HG02759 (cell line): Measurements from ENCODE around the gene SYNGR1.

ENCODE experiments used
- ATAC-seq: cut with Tn5 transposase; IDR thresholded peaks from one replicate; pipeline ENCODE4 v1.9.1; 2021; ENCODE audit warnings: mild to moderate bottlenecking, moderate library complexity; ENCODE audit not compliant: unreplicated experiment

The SYNGR1 gene, protein sequence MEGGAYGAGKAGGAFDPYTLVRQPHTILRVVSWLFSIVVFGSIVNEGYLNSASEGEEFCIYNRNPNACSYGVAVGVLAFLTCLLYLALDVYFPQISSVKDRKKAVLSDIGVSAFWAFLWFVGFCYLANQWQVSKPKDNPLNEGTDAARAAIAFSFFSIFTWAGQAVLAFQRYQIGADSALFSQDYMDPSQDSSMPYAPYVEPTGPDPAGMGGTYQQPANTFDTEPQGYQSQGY

GRCh38 chr22:39349967-39350726 lies at the start of gene SYNGR1:
Gene SYNGR1 (plus strand): TSS chr22:39349991. CDS start chr22:39350011, 20 bp downstream.
- no peak for ATAC-seq

- no peak for ATAC-seq
Measured at GRCh38 chr22:39300186-39300830, 49.5 kb upstream of the SYNGR1 start.

DNA sequence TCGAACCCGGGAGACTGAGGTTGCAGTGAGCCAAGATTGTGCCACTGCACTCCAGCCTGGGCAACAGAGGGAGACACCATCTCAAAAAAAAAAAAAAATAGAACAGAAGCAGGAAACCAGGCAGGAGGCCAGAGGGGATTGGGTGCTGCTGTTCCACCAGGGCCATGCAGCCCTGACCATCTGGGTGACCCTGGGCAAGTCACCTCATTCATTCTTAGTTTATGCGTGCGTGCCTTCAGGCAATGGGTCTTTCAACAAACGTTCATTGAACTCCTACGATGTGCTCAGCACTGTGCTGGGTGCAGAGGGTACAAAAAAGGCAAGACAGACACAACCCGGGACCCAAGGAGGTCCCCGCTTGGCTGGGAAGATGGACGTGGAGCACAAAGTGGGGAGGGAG lies 48.7 kb upstream of the SYNGR1 start:
- no peak for ATAC-seq

- ATAC-seq: no peak
Measured at GRCh38 chr22:39301926-39302325, 47.9 kb upstream of the SYNGR1 start.

DNA sequence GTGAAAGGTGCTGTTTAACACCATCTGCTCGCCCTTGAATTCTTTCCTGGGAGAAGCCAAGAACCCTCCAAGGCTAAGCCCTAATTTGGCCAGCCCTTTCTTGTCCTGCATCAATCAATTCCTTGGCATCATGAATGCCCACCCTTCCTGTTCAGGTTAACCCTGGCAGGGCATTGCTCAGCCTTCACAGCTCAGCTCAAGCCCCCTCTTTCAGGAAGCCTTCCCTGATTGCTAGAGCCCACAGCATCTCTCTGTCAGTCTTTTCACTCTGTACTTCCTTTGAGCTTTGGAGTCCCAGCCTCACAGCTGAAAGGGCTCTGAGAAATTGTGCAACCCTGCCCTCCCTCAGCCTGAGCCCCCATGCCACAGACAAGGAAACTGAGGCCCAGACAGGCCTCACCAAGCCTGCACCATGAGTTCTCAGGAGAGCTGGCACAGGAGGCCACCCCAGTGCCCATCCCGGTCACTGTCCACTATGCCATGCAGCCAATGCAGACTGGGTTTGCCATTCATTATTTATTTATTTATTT lies 47.3 kb upstream of the SYNGR1 start:
- no peak for ATAC-seq

- ATAC-seq: no peak
Measured at GRCh38 chr22:39303358-39303757, 46.4 kb upstream of the SYNGR1 start.

DNA sequence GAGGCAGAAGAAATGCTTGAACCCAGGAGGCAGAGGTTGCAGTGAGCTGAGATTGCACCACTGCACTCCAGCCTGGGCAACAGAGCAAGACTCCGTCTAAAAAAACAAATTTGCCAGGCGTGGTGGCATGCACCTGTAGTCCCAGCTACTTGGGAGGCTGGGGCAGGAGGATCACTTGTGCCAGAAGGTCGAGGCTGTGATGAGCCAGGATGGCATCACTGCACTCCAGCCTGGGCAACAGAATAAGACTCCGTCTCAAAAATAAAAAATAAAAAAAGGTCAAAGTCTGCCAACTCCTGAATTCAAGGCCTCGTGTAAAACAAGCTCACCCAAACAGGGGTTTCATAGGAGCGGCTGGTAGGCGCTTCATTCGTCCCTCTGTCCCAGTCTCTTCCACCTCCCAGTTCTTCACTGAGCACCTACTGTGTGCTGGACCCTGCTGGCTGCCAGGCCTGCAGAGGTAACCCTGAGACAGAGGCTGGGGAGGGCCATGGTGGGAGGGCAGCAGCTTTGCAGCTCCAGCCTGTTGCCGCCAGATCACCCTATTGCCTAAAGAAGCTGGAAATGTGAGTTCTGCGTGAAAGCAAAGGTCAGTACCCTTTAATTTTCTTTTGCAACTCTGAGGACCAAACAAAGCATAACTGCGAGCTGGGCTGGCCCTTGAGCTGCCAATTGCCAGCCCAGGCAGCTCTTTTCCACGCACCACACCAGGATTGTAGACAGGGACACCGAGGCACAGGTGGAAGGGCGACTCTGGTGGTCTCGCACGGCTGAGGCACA lies 45.7 kb upstream of the SYNGR1 start:
- ATAC-seq: no peak

DNA sequence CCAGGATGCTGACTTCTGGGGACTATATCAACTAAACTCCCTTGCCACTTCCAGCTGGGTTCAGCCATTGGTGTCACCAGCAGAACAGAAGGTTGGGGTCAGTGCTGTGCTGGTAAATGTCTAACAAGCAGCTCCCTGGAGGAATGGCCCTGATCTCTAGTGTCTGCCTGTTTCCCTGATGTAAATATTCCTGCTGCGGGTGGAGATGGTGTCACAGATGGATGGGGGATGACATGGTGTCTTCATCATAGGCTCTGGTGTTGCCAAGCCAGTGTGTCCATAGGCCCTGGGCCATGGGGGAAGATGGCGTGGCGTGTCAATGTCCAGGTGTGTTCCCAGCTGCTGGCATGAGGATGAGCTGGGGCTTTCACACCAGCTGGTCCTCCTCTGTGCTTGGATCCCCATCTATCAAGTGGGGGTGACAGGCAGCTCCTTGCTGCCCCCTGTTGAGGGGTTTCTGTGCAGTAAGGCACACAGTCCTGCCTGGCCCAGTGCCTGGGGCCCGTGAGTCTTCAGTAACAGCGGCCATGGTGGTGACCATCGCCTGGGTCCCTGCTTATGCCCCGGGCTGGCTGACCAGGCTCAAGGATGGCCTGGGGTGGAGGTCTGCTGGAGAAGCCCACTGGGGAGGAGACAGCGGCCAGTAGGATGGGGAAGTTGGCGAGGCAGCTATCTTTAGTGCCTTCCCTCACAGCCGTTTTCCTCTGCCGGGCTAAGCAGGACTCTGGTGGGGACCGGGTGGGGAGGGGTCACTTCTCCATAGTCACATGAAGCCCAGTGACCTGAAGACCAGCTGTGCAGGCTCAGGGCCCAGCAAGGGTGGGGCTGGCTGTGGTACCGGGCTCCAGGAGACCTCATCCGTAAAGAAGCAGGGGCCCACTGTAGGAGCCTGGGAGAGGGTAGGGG lies 43.1 kb upstream of the SYNGR1 start:
- no peak for ATAC-seq

DNA sequence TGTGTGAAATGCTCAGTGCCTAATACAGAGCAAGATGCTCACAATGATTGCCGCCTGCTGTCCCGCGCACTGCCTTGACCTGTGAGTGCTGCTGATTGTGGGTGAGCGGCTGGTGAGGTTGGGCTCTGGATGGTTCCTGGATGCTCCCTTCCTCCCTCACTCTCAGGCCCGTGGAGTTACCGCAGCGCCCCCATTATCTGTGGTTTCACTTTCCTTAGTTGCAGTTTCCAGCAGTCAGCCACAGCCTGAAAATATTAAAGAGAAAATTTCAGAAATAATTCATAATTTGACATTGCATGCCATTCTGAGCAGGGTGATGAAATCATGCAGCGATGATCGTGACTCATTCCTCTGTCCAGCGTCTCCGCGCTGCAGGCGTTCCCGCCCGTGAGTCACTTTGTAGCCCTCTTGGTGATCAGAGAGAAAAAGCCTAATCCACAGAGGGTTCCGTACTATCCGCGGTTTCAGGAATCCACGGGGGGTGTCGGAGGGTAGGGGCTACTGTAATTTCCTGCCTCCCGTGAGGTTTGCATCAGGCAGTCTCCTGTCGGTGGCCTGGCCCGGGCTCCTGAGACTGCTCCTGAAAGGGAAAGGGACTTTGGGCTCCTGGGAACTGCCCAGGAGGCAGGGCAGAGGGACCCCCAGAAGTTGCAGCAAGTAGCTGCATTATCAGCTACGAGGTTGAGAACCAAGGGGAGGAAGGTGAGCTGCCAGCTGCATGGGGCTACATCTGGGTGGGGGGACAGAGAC lies 41.0 kb upstream of the SYNGR1 start:
- no peak for ATAC-seq

- no peak for ATAC-seq
Measured at GRCh38 chr22:39309364-39309861, 40.4 kb upstream of the SYNGR1 start.

GRCh38 chr22:39309881-39310714 lies 39.7 kb upstream of the SYNGR1 start:
- ATAC-seq: no peak

DNA sequence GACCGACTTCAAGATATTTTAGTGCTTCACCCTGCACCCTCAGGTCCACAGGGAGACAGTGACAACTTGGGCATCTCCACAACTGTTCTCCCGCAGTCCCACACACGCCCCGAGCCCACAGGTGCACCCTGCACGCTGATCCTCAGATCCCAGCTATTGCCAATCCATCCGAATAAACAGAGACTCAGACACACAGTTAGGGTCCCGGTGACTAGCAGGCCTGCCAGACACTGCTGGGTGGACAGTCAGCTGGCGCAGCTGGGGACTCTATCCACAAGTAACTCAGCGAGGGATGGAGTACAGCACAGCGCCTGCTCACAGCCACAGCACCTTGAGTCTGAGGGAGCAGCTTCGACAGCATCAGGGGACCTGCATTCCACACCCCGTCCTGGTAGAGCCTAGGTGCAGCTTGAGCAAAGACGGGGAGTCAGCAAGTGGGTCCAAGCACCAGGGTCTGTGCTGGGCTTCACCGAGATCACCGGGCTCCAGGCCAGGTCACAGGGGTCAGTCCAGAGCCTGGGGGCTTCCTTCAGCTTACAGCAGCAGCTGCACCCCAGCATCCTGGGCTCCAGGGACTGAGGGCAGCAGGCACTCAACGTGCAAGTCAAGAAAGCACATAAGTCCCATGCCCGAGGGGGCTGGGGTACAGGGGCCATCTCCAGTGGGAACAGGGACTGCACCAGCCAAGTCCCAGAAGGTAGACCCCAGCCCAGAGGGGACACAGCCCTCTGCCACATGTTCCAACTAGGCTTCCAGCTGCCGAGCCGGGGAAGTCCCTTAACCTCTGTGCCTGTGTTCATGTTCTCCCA lies 38.0 kb upstream of the SYNGR1 start:
- ATAC-seq: no peak

DNA sequence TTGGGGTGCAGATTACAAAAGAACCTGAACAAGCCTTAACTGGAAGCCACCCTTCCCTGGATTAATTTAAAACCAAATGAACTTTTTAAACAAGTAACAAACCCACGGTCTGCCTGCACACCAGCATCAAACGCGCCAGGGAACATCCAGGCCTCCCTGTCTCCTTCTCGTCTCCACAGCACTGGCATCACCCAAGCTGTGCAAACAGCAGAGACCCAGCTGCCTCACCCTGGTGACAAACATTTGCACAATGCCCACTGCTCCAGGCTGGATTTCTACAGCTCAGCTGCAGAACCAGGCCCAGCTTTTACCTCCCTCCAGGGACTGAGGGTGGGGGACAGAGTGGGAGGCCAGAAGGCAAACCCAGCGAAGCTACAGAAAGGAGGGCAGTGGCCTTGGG lies 37.4 kb upstream of the SYNGR1 start:
- no peak for ATAC-seq

GRCh38 chr22:39313258-39314001 lies 36.4 kb upstream of the SYNGR1 start:
- no peak for ATAC-seq

GRCh38 chr22:39314251-39314971 lies 35.4 kb upstream of the SYNGR1 start:
- ATAC-seq: no peak

DNA sequence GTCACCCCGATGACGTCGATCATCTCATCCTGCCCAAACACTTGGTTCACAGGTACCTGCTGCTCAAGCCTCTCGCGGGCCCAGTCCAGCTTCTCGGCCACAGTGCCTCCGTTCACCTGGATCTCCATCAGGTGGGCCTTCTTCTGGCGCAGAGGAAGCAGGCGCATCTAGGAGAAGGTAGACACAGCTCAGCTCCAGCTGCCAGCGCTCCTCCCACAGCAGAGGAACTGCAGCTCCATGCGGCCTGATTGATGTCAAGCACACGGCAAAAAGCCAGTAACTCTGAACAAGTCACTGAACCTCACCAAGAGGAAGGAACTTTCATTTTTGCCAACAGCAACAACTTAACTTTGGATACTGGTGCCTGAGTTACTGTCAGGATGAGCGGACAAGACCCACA lies 34.4 kb upstream of the SYNGR1 start:
- ATAC-seq: no peak
